IMR-90 (cell line): Measurements from ENCODE around the gene PODNL1. TPM values are rescaled to one million over a fixed set of nuclear protein-coding genes. Genes with fewer than 3 reads are reported as not detected.
"Not testable (repeated sequence)": the region's sequence is repeated elsewhere in the genome, so short reads cannot be mapped to it uniquely, and the experiment has no call there.

Source experiments
- ATAC-seq: fragments of 200-7000 bp; cut with Tn5 transposase; 2 replicates; pipeline ENCODE4 v1.9.1; 2020; ENCODE audit warnings: low read depth, mild to moderate bottlenecking, moderate library complexity
- BruUV-seq: library from RNA; stranded (reverse); fragments of 400-500 nt; replicated peaks from 2 replicates; lab custom pipeline; 2021; lab: Mats Ljungman, UMichigan
- CTCF ChIA-PET: fragments of 300-600 bp; formaldehyde crosslinking; extraction: SDS; loops from one replicate; lab custom pipeline; 2021; ENCODE audit warnings: antibody characterized with exemption; lab: Yijun Ruan, JAX
- POLR2A ChIA-PET: fragments of 300-600 bp; sonication (Branson Sonifier 250); formaldehyde crosslinking; loops from one replicate; lab custom pipeline; 2022; ENCODE audit warnings: antibody characterized with exemption; ENCODE audit not compliant: unreplicated experiment; lab: Charles Lee
- DNase-seq: peaks from one replicate; pipeline ENCODE4 v3.0.0; 2013
- H2AFZ ChIP-seq: replicated peaks from 2 replicates; pipeline ENCODE3; 2013; ENCODE audit warnings: low read length, mild to moderate bottlenecking; ENCODE audit not compliant: poor library complexity
- H2AK5ac ChIP-seq: 2 replicates; pipeline ENCODE4 v1.6.1; 2013; ENCODE audit warnings: low read depth, low read length, inconsistent platforms
- H2AK9ac ChIP-seq: replicated peaks from 2 replicates; pipeline ENCODE3; 2013; ENCODE audit warnings: mild to moderate bottlenecking, low read depth, low read length, moderate library complexity; ENCODE audit not compliant: poor library complexity
- H2BK120ac ChIP-seq: 2 replicates; pipeline ENCODE4 v1.6.1; 2013; ENCODE audit warnings: low read depth, low read length, inconsistent platforms
- H2BK15ac ChIP-seq: 3 replicates; pipeline ENCODE4 v1.6.1; 2013; ENCODE audit warnings: low read depth, low read length, inconsistent platforms
- H2BK20ac ChIP-seq: 2 replicates; pipeline ENCODE4 v1.6.1; 2013; ENCODE audit warnings: low read depth, mild to moderate bottlenecking, inconsistent platforms, low read length, moderate library complexity
- H2BK5ac ChIP-seq: 2 replicates; pipeline ENCODE4 v1.6.1; 2013; ENCODE audit warnings: mild to moderate bottlenecking, low read depth, low read length, inconsistent platforms; ENCODE audit not compliant: poor library complexity, severe bottlenecking
- H3K14ac ChIP-seq: replicated peaks from 2 replicates; pipeline ENCODE4 v1.6.1; 2013; ENCODE audit warnings: low read depth, low read length, inconsistent platforms
- H3K18ac ChIP-seq: 2 replicates; pipeline ENCODE4 v1.6.1; 2013; ENCODE audit warnings: low read depth, low read length, control low read depth
- H3K23ac ChIP-seq: 2 replicates; pipeline ENCODE4 v1.6.1; 2013; ENCODE audit warnings: low read depth, low read length, inconsistent platforms
- H3K27ac ChIP-seq: 2 replicates; pipeline ENCODE4 v1.5.1; 2013; ENCODE audit warnings: mild to moderate bottlenecking, control low read depth, low read length; ENCODE audit not compliant: insufficient read depth
- H3K27me3 ChIP-seq: 2 replicates; pipeline ENCODE4 v1.6.1; 2013; ENCODE audit warnings: low read length; ENCODE audit not compliant: control insufficient read depth, insufficient read depth
- H3K36me3 ChIP-seq: 2 replicates; pipeline ENCODE4 v1.6.1; 2013; ENCODE audit warnings: low read length, mixed read lengths; ENCODE audit not compliant: control insufficient read depth, insufficient read depth
- H3K4ac ChIP-seq: 2 replicates; pipeline ENCODE4 v1.6.1; 2013; ENCODE audit warnings: low read depth, low read length, inconsistent platforms
- H3K4me1 ChIP-seq: 2 replicates; pipeline ENCODE4 v1.6.1; 2013; ENCODE audit warnings: low read length, mixed read lengths; ENCODE audit not compliant: control insufficient read depth, insufficient read depth
- H3K4me2 ChIP-seq: 2 replicates; pipeline ENCODE4 v1.6.1; 2013; ENCODE audit warnings: low read depth, mild to moderate bottlenecking, control low read depth, low read length, moderate library complexity
- H3K4me3 ChIP-seq: 2 replicates; pipeline ENCODE4 v1.5.1; 2013; ENCODE audit warnings: low read depth, mild to moderate bottlenecking, control low read depth, low read length, moderate library complexity; ENCODE audit not compliant: insufficient read depth
- H3K56ac ChIP-seq: 2 replicates; pipeline ENCODE4 v1.6.1; 2013; ENCODE audit warnings: low read length, inconsistent platforms; ENCODE audit not compliant: insufficient read depth; ENCODE audit errors: extremely low read depth
- H3K79me1 ChIP-seq, 2 experiments: 2 replicates each; pipeline ENCODE4 v1.6.1; 2013; ENCODE audit warnings: low read length in 2 of 2, inconsistent platforms in 1 of 2, low read depth in 1 of 2
- H3K9ac ChIP-seq: 2 replicates; pipeline ENCODE4 v1.6.1; 2013; ENCODE audit warnings: low read depth, low read length, control low read depth
- H3K9me1 ChIP-seq: 2 replicates; pipeline ENCODE4 v1.6.1; 2013; ENCODE audit warnings: low read length, inconsistent platforms; ENCODE audit not compliant: insufficient read depth
- H3K9me3 ChIP-seq: 2 replicates; pipeline ENCODE4 v1.6.1; 2013; ENCODE audit warnings: low read length; ENCODE audit not compliant: control insufficient read depth, insufficient read depth
- H4K20me1 ChIP-seq: 2 replicates; pipeline ENCODE4 v1.6.1; 2013; ENCODE audit warnings: low read length, inconsistent platforms; ENCODE audit not compliant: insufficient read depth
- H4K5ac ChIP-seq: 2 replicates; pipeline ENCODE4 v1.6.1; 2013; ENCODE audit warnings: mild to moderate bottlenecking, low read depth, low read length, control low read depth
- H4K8ac ChIP-seq, 2 experiments: 2 replicates each; pipeline ENCODE4 v1.6.1; 2013; ENCODE audit warnings: low read depth in 2 of 2, low read length in 2 of 2, control low read depth in 1 of 2, inconsistent platforms in 1 of 2
- H4K91ac ChIP-seq: 2 replicates; pipeline ENCODE4 v1.6.1; 2013; ENCODE audit warnings: low read depth, low read length, inconsistent platforms; ENCODE audit not compliant: insufficient read depth
- WGBS, 2 experiments: methylation state at CpG; one replicate each; pipeline versions ENCODE4 v1.1.5 to v1.1.7; 2013; ENCODE audit warnings: missing lambda C conversion rate in 2 of 2; ENCODE audit not compliant: insufficient read length in 1 of 2; ENCODE audit errors: extremely low coverage in 2 of 2; 5-methylcytosine and 5-hydroxymethylcytosine counted together
- dilution Hi-C: fragments of 300-500 bp; cut with HindIII; formaldehyde crosslinking; loops from one replicate; pipeline ENCODE4 v1.14.3; 2018; ENCODE audit warnings: low sequenced_read_pairs; ENCODE audit not compliant: unreplicated experiment
- in situ Hi-C: fragments of 300-500 bp; cut with MboI; formaldehyde crosslinking; loops from 3 replicates; pipeline ENCODE4 v1.14.3; 2019; ENCODE audit warnings: low sequenced_read_pairs, inconsistent platforms, mixed read lengths
- intact Hi-C: fragments of 100-400 bp; cut with micrococcal nuclease; formaldehyde crosslinking; loops from 2 replicates; pipeline ENCODE4 v1.10.0; 2022
- polyA plus RNA-seq, 3 experiments: library from polyadenylated mRNA; depleted of rRNA; stranded (reverse); fragments of >200 nt; gene quantifications; 2 replicates each; pipeline ENCODE4 v1.2.3, GENCODE V29; 2012; ENCODE audit warnings: low replicate concordance in 1 of 3
- total RNA-seq: library from RNA; depleted of rRNA; stranded (reverse); fragments of >200 nt; gene quantifications from 2 replicates; pipeline ENCODE4 v1.2.3, GENCODE V29; 2012

Gene PODNL1
- total and polyA plus RNA-seq, 2 of the 4 experiments (the other 2 are of a cell fraction): under 0.01 to 2.4 TPM

GRCh38 chr19:13922118-13922517, 16.1 kb downstream of the PODNL1 start:
- in situ Hi-C loops, CTCF ChIA-PET, H2AFZ ChIP-seq: not testable (repeated sequence)

More at GRCh38 chr19:13922118-13922517, 16.1 kb downstream of the PODNL1 start:
- dilution Hi-C loops, H3K56ac ChIP-seq, H3K79me1 ChIP-seq, POLR2A ChIA-PET, H2BK120ac ChIP-seq, H4K8ac ChIP-seq, H3K4me3 ChIP-seq, H3K4me1 ChIP-seq, H4K5ac ChIP-seq, H2AK9ac ChIP-seq, intact Hi-C loops, ATAC-seq, H4K20me1 ChIP-seq, H3K23ac ChIP-seq, H3K4ac ChIP-seq, H3K9me3 ChIP-seq, H3K14ac ChIP-seq, H2BK20ac ChIP-seq, H4K91ac ChIP-seq, H3K9ac ChIP-seq, H3K27ac ChIP-seq, H2BK5ac ChIP-seq, DNase-seq, BruUV-seq, H2AK5ac ChIP-seq, H2BK15ac ChIP-seq, H3K18ac ChIP-seq, H3K4me2 ChIP-seq, H3K9me1 ChIP-seq, H3K27me3 ChIP-seq: not testable (repeated sequence)
- peaks cover 60% of the 10 kb centered on the region for H3K36me3 ChIP-seq
- 85% methylated on average over 2 of the region's 6 CpGs; no CpG with 5 or more reads in 1 of the 2 experiments for WGBS, 2 experiments
